ENCODE measurements around the gene APBB2. TPM values are rescaled to one million over a fixed set of nuclear protein-coding genes. Genes with fewer than 3 reads are reported as not detected.

The APBB2 gene
- total and polyA plus RNA-seq, 2 of the 4 experiments (the other 2 are of a cell fraction) = 47.9 to 75.5 TPM

- intact Hi-C loops (cut with micrococcal nuclease) = no loop called here
- no peak overlapping the region for H2AFZ ChIP-seq (replicated peaks; ENCODE audit: low read length, poor library complexity)
- CTCF ChIA-PET = no interaction called here
These were observed 172.8 kb downstream of the APBB2 start for GRCh38 chr4:41041551-41041950.

More at GRCh38 chr4:41041551-41041950, 172.8 kb downstream of the APBB2 start:
- dilution Hi-C loops (cut with HindIII; ENCODE audit: low sequenced_read_pairs, unreplicated experiment) = no loop called here
- no peak overlapping the region for H3K18ac ChIP-seq (ENCODE audit: low read depth, low read length)
- H3K4me2 ChIP-seq (ENCODE audit: low read depth, low read length) = no peak overlapping the region
- no peak overlapping the region for H3K14ac ChIP-seq (replicated peaks; ENCODE audit: low read depth, low read length)
- H2BK20ac ChIP-seq (ENCODE audit: low read depth, low read length) = no peak overlapping the region
- H3K9me3 ChIP-seq (ENCODE audit: control insufficient read depth, insufficient read depth, low read length) = 0 out of 2 replicates have a peak, but pooled peaks cover 2% of the 10 kb centered on the region
- H4K8ac ChIP-seq (ENCODE audit: low read depth in 2 of 2, low read length in 2 of 2) = no peak overlapping the region
- H3K79me1 ChIP-seq (ENCODE audit: low read depth in 1 of 2, low read length in 2 of 2) = peaks cover 5 to 10% of the 10 kb centered on the region in 2 experiments; a peak in 2 of 4 replicates
- no peak for DNase-seq
- POLR2A ChIA-PET (ENCODE audit: unreplicated experiment) = no interaction called here
- no peak overlapping the region for H3K27ac ChIP-seq (ENCODE audit: insufficient read depth, low read length)
- no peak overlapping the region for H4K91ac ChIP-seq (ENCODE audit: insufficient read depth, low read depth, low read length)
- TF ChIP-seq, protein P1, sequence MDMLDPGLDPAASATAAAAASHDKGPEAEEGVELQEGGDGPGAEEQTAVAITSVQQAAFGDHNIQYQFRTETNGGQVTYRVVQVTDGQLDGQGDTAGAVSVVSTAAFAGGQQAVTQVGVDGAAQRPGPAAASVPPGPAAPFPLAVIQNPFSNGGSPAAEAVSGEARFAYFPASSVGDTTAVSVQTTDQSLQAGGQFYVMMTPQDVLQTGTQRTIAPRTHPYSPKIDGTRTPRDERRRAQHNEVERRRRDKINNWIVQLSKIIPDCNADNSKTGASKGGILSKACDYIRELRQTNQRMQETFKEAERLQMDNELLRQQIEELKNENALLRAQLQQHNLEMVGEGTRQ (IDR thresholded peaks at IDR 0.05; ENCODE audit: low read depth, low read length) = no peak
- TF ChIP-seq FOS (IDR thresholded peaks at IDR 0.05; ENCODE audit: low read depth, low read length) = no peak
- TF ChIP-seq, protein P2, sequence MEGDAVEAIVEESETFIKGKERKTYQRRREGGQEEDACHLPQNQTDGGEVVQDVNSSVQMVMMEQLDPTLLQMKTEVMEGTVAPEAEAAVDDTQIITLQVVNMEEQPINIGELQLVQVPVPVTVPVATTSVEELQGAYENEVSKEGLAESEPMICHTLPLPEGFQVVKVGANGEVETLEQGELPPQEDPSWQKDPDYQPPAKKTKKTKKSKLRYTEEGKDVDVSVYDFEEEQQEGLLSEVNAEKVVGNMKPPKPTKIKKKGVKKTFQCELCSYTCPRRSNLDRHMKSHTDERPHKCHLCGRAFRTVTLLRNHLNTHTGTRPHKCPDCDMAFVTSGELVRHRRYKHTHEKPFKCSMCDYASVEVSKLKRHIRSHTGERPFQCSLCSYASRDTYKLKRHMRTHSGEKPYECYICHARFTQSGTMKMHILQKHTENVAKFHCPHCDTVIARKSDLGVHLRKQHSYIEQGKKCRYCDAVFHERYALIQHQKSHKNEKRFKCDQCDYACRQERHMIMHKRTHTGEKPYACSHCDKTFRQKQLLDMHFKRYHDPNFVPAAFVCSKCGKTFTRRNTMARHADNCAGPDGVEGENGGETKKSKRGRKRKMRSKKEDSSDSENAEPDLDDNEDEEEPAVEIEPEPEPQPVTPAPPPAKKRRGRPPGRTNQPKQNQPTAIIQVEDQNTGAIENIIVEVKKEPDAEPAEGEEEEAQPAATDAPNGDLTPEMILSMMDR (conservative IDR thresholded peaks at IDR 0.05; ENCODE audit: low read depth, low read length) = no peak
- no peak for TF ChIP-seq BHLHE40 (IDR thresholded peaks at IDR 0.05; ENCODE audit: low read depth, low read length)
- no peak for TF ChIP-seq ELK1 (IDR thresholded peaks at IDR 0.05; ENCODE audit: borderline replicate concordance, low read depth, low read length)
- TF ChIP-seq CEBPB (IDR thresholded peaks at IDR 0.05; ENCODE audit: low read depth, low read length) = no peak
- TF ChIP-seq RCOR1 (IDR thresholded peaks at IDR 0.05; ENCODE audit: insufficient replicate concordance, low read length) = no peak
- no peak for TF ChIP-seq POLR2A (IDR thresholded peaks at IDR 0.05; ENCODE audit: low read depth, low read length)
- no peak for TF ChIP-seq RAD21 (IDR thresholded peaks at IDR 0.05; ENCODE audit: low read length)
- TF ChIP-seq MAFK (IDR thresholded peaks at IDR 0.05; ENCODE audit: low read depth, low read length) = no peak
- no peak for TF ChIP-seq MAZ (IDR thresholded peaks at IDR 0.05; ENCODE audit: borderline replicate concordance, low read depth, low read length)
- TF ChIP-seq SMC3 (IDR thresholded peaks at IDR 0.05; ENCODE audit: low read depth, low read length) = no peak
- TF ChIP-seq MXI1 (IDR thresholded peaks at IDR 0.05; ENCODE audit: borderline replicate concordance, low read depth, low read length) = no peak
- TF ChIP-seq NFE2L2 (IDR thresholded peaks at IDR 0.05; ENCODE audit: low read depth, low read length) = no peak
- TF ChIP-seq CHD1 (IDR thresholded peaks at IDR 0.05; ENCODE audit: low read depth, low read length) = no peak
- no peak for ATAC-seq (ENCODE audit: low read depth)
- H3K56ac ChIP-seq (ENCODE audit: extremely low read depth, insufficient read depth, low read length) = no peak overlapping the region
- H2BK5ac ChIP-seq (ENCODE audit: low read depth, low read length, poor library complexity, severe bottlenecking) = no peak overlapping the region
- H2BK120ac ChIP-seq (ENCODE audit: low read depth, low read length) = no peak overlapping the region
- no peaks in the 10 kb centered on the region for H4K20me1 ChIP-seq (ENCODE audit: insufficient read depth, low read length)
- H3K9me1 ChIP-seq (ENCODE audit: insufficient read depth, low read length) = peaks cover 3% of the 10 kb centered on the region; the same call in 1 of the 2 replicates
- no peak overlapping the region for H3K4me3 ChIP-seq (ENCODE audit: insufficient read depth, low read depth, low read length)
- H3K4ac ChIP-seq (ENCODE audit: low read depth, low read length) = no peak overlapping the region
- H3K9ac ChIP-seq (ENCODE audit: low read depth, low read length) = no peak overlapping the region
- no peaks in the 10 kb centered on the region for H3K27me3 ChIP-seq (ENCODE audit: control insufficient read depth, insufficient read depth, low read length)
- H2AK5ac ChIP-seq (ENCODE audit: low read depth, low read length) = no peak overlapping the region
- H4K5ac ChIP-seq (ENCODE audit: low read depth, low read length) = no peak overlapping the region
- H3K36me3 ChIP-seq (ENCODE audit: control insufficient read depth, insufficient read depth, low read length) = no peaks in the 10 kb centered on the region
- BruUV-seq (replicated peaks) = no TSS peak
- H2BK15ac ChIP-seq (ENCODE audit: low read depth, low read length) = no peak overlapping the region
- WGBS, 2 experiments (ENCODE audit: extremely low coverage in 2 of 2, insufficient read length in 1 of 2) = no CpG with 5 or more reads among the region's 1 CpG
- H3K23ac ChIP-seq (ENCODE audit: low read depth, low read length) = no peak overlapping the region
- H2AK9ac ChIP-seq (replicated peaks; ENCODE audit: low read depth, low read length, poor library complexity) = no peak overlapping the region
- in situ Hi-C loops (cut with MboI; ENCODE audit: low sequenced_read_pairs) = no loop called here
- no peaks in the 10 kb centered on the region for H3K4me1 ChIP-seq (ENCODE audit: control insufficient read depth, insufficient read depth, low read length)

Data from IMR-90 (cell line).